HCT116 (cell line): Measurements from ENCODE around the gene PREP. TPM values are rescaled to one million over a fixed set of nuclear protein-coding genes. Genes with fewer than 3 reads are reported as not detected.

ENCODE experiments used
- ATAC-seq: fragments of 200-7000 bp; cut with Tn5 transposase; 2 replicates; pipeline ENCODE4 v1.9.1; 2020; ENCODE audit warnings: mild to moderate bottlenecking, moderate library complexity
- BruUV-seq: library from RNA; stranded (reverse); fragments of 400-500 nt; replicated peaks from 2 replicates; lab custom pipeline; 2021; lab: Mats Ljungman, UMichigan
- CTCF ChIA-PET: fragments of 300-600 bp; sonication (Branson Sonifier 250); formaldehyde crosslinking; loops from one replicate; lab custom pipeline; 2021; ENCODE audit warnings: antibody characterized with exemption; lab: Charles Lee
- POLR2A ChIA-PET: fragments of 300-600, 350-600 bp; sonication (Branson Sonifier 250); formaldehyde crosslinking; loops from one replicate; lab custom pipeline; 2021; ENCODE audit warnings: antibody characterized with exemption; lab: Charles Lee
- RAD21 ChIA-PET, 2 experiments: fragments of 300-600 bp; sonication (Branson Sonifier 250); formaldehyde crosslinking; loops; one replicate each; lab custom pipeline; 2023; ENCODE audit warnings: low total read pairs in 2 of 2; ENCODE audit not compliant: uncharacterized antibody in 2 of 2, unreplicated experiment in 2 of 2, low non-redundant PET in 1 of 2; lab: Charles Lee
- DNase-seq: peaks from one replicate; pipeline ENCODE4 v3.0.0-alpha.2; 2010; ENCODE audit warnings: low read depth, low spot score
- H2AFZ ChIP-seq: fragments of 200-600 bp; shearing (Covaris generic), sonication (generic); 2 replicates; pipeline ENCODE4 v1.6.1; 2017; ENCODE audit warnings: low read depth, mixed run types, mixed read lengths, antibody characterized with exemption, low read length; ENCODE audit not compliant: poor library complexity, severe bottlenecking
- H3K27ac ChIP-seq: 2 replicates; pipeline ENCODE4 v1.5.1; 2012; ENCODE audit warnings: low read depth, low read length
- H3K27me3 ChIP-seq: fragments of 200-600 bp; sonication (generic); 2 replicates; pipeline ENCODE4 v1.6.1; 2016; ENCODE audit warnings: mixed run types, low read length, mixed read lengths; ENCODE audit not compliant: insufficient read depth
- H3K36me3 ChIP-seq, 2 experiments: fragments of 200-500 bp in 1 of 2; fragments of 200-600 bp in 1 of 2; sonication (Bioruptor generic) in 1 of 2; sonication (generic) in 1 of 2; 2 replicates each; pipeline versions ENCODE4 v1.5.1 to v1.6.1; 2014 to 2016; ENCODE audit warnings: low read length in 2 of 2, inconsistent platforms in 1 of 2, mixed read lengths in 1 of 2, mixed run types in 1 of 2; ENCODE audit not compliant: insufficient read depth in 2 of 2, control insufficient read depth in 1 of 2
- H3K4me1 ChIP-seq, 2 experiments: fragments of 200-600 bp in 1 of 2; sonication (generic) in 1 of 2; 2 replicates each; pipeline versions ENCODE4 v1.5.1 to v1.6.1; 2012 to 2017; ENCODE audit warnings: low read length in 2 of 2, inconsistent platforms in 1 of 2, mild to moderate bottlenecking in 1 of 2, mixed read lengths in 1 of 2, mixed run types in 1 of 2, moderate library complexity in 1 of 2; ENCODE audit not compliant: insufficient read depth in 2 of 2, control insufficient read depth in 1 of 2
- H3K4me2 ChIP-seq: fragments of 200-600 bp; sonication (generic); 2 replicates; pipeline ENCODE4 v1.6.1; 2017; ENCODE audit warnings: mixed run types, low read length, mixed read lengths
- H3K4me3 ChIP-seq, 2 experiments: fragments of 200-600 bp in 1 of 2; sonication (generic) in 1 of 2; replicated peaks in 1 of 2; 2 replicates each; pipeline ENCODE4 v1.5.1; 2011 to 2016; ENCODE audit warnings: low read length in 2 of 2, control low read depth in 1 of 2, low read depth in 1 of 2, mild to moderate bottlenecking in 1 of 2, mixed read lengths in 1 of 2, mixed run types in 1 of 2
- H3K79me2 ChIP-seq: fragments of 200-600 bp; sonication (generic); 2 replicates; pipeline ENCODE4 v1.6.1; 2017; ENCODE audit warnings: mild to moderate bottlenecking, mixed run types, low read length, moderate library complexity, mixed read lengths; ENCODE audit not compliant: insufficient read depth
- H3K9ac ChIP-seq: fragments of 200-600 bp; sonication (generic); 2 replicates; pipeline ENCODE4 v1.6.1; 2016; ENCODE audit warnings: low read length, mixed read lengths
- H3K9me2 ChIP-seq: fragments of 200-600 bp; sonication (generic), shearing (Covaris generic); 2 replicates; pipeline ENCODE4 v1.6.1; 2017; ENCODE audit warnings: mixed run types, mild to moderate bottlenecking, moderate library complexity; ENCODE audit not compliant: insufficient read depth
- H3K9me3 ChIP-seq, 2 experiments: fragments of 200-500 bp in 1 of 2; fragments of 200-600 bp in 1 of 2; sonication (Bioruptor generic) in 1 of 2; sonication (generic) in 1 of 2; 2 replicates each; pipeline ENCODE4 v1.6.1; 2014 to 2017; ENCODE audit warnings: low read length in 2 of 2, mixed read lengths in 2 of 2, inconsistent platforms in 1 of 2, low read depth in 1 of 2, mild to moderate bottlenecking in 1 of 2, mixed run types in 1 of 2, moderate library complexity in 1 of 2; ENCODE audit not compliant: control insufficient read depth in 1 of 2, insufficient read depth in 1 of 2
- H4K20me1 ChIP-seq: fragments of 200-600 bp; sonication (generic), shearing (Covaris generic); 2 replicates; pipeline ENCODE4 v1.6.1; 2017; ENCODE audit warnings: mixed run types, mild to moderate bottlenecking, moderate library complexity; ENCODE audit not compliant: insufficient read depth
- CBX3 ChIP-seq: IDR thresholded peaks from 2 replicates; pipeline ENCODE4 v1.6.1; 2012; ENCODE audit warnings: low read depth
- CEBPB ChIP-seq: IDR thresholded peaks from 2 replicates; pipeline ENCODE4 v1.6.1; 2012; ENCODE audit warnings: low read depth
- EZH2 ChIP-seq: fragments of 200-600 bp; sonication (generic); IDR thresholded peaks from 2 replicates; pipeline ENCODE4 v1.6.1; 2017; ENCODE audit warnings: antibody characterized with exemption, mixed run types
- MAX ChIP-seq: IDR thresholded peaks from 2 replicates; pipeline ENCODE4 v1.6.1; 2012
- POLR2A ChIP-seq: IDR thresholded peaks from 2 replicates; pipeline ENCODE4 v1.7.0; 2011; ENCODE audit warnings: borderline replicate concordance; ENCODE audit not compliant: insufficient read depth, insufficient read length; ENCODE audit errors: extremely low read depth
- RAD21 ChIP-seq: IDR thresholded peaks from 2 replicates; pipeline ENCODE4 v1.6.1; 2012; ENCODE audit warnings: low read depth, mild to moderate bottlenecking
- ZFX ChIP-seq: fragments of 450-650 bp; IDR thresholded peaks from 2 replicates; pipeline ENCODE4 v1.6.1; 2017
- ZNF274 ChIP-seq: fragments of 200-500 bp; sonication (Bioruptor generic); IDR thresholded peaks from 2 replicates; pipeline ENCODE4 v1.6.1; 2014; ENCODE audit warnings: mild to moderate bottlenecking, low read depth, low read length, inconsistent platforms
- intact Hi-C: fragments of 100-400 bp; cut with micrococcal nuclease; formaldehyde crosslinking; loops from 2 replicates; pipeline ENCODE4 v1.10.0; 2022
- total RNA-seq: library from RNA; stranded (reverse); gene quantifications from one replicate; pipeline ENCODE4 v1.2.1, GENCODE V29; 2021; ENCODE audit not compliant: unreplicated experiment
- TF ChIP-seq, protein P1 (sequence below): IDR thresholded peaks from 2 replicates; pipeline ENCODE4 v1.6.1; 2012; ENCODE audit warnings: low read depth
- TF ChIP-seq, protein P2 (sequence below): IDR thresholded peaks from 2 replicates; pipeline ENCODE4 v1.6.1; 2011; ENCODE audit warnings: mild to moderate bottlenecking, low read length, moderate library complexity; ENCODE audit not compliant: insufficient replicate concordance; ENCODE audit errors: extremely low read depth
- TF ChIP-seq, protein P3 (sequence below): IDR thresholded peaks from 2 replicates; pipeline ENCODE4 v1.6.1; 2012

PREP gene
- total RNA-seq, 1 experiment from 2014 or later: 53.5 TPM

- Histone ChIP-seq H2AFZ (no peak overlapping the region), H3K27me3 (no peaks in the 10 kb centered on the region), H3K9me3 (no peaks in the 10 kb centered on the region), H3K9me2 (no peaks in the 10 kb centered on the region), H3K79me2 (peaks cover 52% of the 10 kb centered on the region), H3K4me2 (no peak overlapping the region), H3K27ac (no peak overlapping the region), H4K20me1 (no peaks in the 10 kb centered on the region; the same call in 1 of the 2 replicates), H3K4me3 (no peak overlapping the region), H3K4me1 (peaks cover 6 to 20% of the 10 kb centered on the region in 2 experiments; a peak in 3 of 4 replicates), H3K36me3 (peaks cover 5 to 6% of the 10 kb centered on the region in 2 experiments; a peak in 2 of 4 replicates), H3K9ac (no peak overlapping the region)
- ChIA-PET CTCF (interaction anchor here (1.7 kb wide), 1 partner anchor 313 kb away, joined by 6 read pairs; no protein-coding TSS in a partner anchor), POLR2A (no interaction called here), RAD21 (no interaction called here)
- no TSS peak for BruUV-seq
- ATAC-seq (no peak), DNase-seq (no peak)
- TF ChIP-seq ZNF274 (no peak), RAD21 (no peak), MAX (no peak), POLR2A (no peak), CEBPB (no peak), EZH2 (no peak), ZFX (no peak), CBX3 (no peak)
- TF ChIP-seq, protein P1, sequence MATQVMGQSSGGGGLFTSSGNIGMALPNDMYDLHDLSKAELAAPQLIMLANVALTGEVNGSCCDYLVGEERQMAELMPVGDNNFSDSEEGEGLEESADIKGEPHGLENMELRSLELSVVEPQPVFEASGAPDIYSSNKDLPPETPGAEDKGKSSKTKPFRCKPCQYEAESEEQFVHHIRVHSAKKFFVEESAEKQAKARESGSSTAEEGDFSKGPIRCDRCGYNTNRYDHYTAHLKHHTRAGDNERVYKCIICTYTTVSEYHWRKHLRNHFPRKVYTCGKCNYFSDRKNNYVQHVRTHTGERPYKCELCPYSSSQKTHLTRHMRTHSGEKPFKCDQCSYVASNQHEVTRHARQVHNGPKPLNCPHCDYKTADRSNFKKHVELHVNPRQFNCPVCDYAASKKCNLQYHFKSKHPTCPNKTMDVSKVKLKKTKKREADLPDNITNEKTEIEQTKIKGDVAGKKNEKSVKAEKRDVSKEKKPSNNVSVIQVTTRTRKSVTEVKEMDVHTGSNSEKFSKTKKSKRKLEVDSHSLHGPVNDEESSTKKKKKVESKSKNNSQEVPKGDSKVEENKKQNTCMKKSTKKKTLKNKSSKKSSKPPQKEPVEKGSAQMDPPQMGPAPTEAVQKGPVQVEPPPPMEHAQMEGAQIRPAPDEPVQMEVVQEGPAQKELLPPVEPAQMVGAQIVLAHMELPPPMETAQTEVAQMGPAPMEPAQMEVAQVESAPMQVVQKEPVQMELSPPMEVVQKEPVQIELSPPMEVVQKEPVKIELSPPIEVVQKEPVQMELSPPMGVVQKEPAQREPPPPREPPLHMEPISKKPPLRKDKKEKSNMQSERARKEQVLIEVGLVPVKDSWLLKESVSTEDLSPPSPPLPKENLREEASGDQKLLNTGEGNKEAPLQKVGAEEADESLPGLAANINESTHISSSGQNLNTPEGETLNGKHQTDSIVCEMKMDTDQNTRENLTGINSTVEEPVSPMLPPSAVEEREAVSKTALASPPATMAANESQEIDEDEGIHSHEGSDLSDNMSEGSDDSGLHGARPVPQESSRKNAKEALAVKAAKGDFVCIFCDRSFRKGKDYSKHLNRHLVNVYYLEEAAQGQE: no peak
- TF ChIP-seq, protein P2, sequence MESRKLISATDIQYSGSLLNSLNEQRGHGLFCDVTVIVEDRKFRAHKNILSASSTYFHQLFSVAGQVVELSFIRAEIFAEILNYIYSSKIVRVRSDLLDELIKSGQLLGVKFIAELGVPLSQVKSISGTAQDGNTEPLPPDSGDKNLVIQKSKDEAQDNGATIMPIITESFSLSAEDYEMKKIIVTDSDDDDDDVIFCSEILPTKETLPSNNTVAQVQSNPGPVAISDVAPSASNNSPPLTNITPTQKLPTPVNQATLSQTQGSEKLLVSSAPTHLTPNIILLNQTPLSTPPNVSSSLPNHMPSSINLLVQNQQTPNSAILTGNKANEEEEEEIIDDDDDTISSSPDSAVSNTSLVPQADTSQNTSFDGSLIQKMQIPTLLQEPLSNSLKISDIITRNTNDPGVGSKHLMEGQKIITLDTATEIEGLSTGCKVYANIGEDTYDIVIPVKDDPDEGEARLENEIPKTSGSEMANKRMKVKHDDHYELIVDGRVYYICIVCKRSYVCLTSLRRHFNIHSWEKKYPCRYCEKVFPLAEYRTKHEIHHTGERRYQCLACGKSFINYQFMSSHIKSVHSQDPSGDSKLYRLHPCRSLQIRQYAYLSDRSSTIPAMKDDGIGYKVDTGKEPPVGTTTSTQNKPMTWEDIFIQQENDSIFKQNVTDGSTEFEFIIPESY: no peak
- TF ChIP-seq, protein P3, sequence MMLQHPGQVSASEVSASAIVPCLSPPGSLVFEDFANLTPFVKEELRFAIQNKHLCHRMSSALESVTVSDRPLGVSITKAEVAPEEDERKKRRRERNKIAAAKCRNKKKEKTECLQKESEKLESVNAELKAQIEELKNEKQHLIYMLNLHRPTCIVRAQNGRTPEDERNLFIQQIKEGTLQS: no peak
- intact Hi-C loops: no loop called here
These were observed 2.4 kb downstream of the PREP start for GRCh38 chr6:105400501-105400900.
